Inferior parietal cortex (tissue), 1 donor: ENCODE data around the gene GSG1L.

Experiments used
- DNase-seq: peaks from one replicate; pipeline ENCODE4 v3.0.0-alpha.2; 2016; ENCODE audit errors: extremely low spot score

Gene GSG1L

DNA sequence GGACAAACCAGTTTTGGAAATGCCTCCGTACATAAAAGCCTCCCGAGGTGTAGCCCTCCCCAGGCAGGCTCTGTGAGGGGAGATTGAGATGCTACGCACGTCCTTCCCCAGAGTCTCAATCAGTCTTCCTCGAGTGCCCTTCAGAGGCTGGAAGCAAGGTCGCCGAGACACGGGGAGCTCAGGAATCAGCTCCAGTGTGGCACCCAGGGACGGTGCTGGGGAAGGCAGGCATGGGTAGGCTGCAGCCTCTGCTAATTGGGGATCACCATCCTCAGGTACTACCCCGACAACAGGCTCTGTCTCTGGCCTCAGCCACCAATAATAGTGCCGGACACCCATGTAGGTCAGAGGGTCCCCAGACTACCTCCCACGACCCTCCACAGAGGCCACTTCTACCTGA, 28.1 kb upstream of the GSG1L start:
- no peak for DNase-seq

- DNase-seq: no peak
Measured at GRCh38 chr16:28090646-28091377, 27.3 kb upstream of the GSG1L start.

DNA sequence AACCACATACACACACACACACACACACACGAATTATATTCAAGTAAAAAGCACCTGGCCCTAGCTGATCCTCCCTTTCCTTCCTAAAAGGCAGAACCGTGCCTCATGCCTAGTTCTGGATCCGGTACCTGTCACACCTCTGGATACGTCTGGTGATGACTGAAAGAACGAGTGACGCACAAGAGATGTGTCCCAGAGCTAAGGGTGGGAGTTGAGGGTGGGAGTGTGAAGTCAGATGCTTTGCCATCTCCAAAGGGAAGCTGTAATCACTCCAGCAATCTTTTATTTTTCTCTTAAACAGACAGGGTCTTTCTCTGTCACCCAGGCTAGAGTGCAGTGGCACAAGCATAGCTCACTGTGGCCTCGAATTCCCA, 26.5 kb upstream of the GSG1L start:
- no peak for DNase-seq

GRCh38 chr16:28089205-28089991, 25.9 kb upstream of the GSG1L start:
- no peak for DNase-seq

DNA sequence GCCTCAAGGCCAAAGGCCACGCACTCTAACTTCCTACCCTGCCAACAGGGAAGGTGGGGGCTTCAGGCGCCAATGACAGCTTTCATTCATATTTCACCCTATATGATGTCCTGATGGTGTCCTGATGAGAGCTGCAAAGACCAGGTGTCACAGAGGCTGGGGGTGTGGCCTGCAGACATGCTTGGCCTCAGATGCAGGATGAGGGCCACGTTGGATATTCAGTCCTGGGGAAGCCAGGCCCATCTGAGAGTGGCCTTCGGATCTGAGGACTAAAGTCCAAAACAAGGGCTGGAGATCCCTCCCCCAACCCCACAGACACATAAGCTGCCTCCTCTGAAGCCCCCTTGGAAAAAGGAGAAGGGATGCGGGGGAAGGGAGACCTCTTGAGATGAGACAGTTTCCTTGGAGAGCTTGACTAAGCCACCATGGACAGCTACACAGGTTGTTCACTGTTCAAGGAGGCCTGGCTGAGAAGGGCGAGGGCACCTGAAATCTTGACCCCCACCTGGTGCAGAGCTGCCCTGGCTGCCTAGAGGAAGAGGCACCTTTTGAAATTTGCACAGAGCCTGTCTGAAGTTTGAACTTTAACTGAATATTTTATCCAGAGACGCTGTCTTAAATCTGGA, 24.3 kb upstream of the GSG1L start:
- no peak for DNase-seq

- no peak for DNase-seq
Measured at GRCh38 chr16:28087140-28087660, 23.7 kb upstream of the GSG1L start.

DNA sequence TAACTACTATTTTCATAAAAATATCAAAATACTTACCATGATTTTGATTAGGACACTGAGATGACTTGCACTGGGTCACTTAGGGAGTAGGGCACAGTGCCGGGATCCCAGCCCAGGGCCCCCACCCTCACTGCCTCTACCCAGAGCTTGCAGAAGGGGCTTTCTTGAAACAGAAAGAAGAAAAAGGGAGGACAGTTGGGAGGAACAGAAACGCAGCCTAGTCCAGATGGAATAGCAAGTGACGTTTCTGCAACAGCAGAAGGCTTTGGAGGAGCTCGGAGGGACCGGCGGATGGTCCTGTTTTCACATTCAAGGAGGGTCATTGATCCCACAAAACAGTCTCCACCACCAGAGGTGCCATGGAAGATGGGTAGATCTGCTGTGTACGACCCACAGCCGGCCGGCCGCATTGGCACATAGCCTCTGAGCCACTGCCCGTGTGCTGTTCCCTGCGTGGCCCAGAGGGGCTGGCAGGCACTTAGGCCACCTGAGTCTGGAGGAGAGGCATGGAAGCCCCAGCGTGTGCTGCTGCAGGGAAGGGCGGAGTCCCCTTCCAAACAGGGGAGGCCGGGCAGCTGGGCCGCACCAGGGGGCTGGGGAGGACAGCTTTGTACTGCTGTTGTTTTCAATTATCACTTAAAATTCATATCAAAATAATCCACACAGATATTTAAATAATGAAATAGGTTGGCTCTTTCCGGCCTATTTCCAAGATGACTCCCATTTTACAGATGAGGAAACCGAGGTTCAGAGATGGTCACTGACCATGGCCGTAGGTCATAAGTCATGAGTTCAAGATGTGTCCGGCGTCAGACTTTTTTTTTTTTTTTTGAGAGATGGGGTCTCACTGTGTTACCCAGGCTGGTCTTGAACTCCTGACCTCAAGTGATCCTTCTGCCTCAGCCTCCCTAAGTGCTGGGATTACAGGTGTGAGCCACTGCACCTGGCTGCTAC, 22.9 kb upstream of the GSG1L start:
- no peak for DNase-seq

DNA sequence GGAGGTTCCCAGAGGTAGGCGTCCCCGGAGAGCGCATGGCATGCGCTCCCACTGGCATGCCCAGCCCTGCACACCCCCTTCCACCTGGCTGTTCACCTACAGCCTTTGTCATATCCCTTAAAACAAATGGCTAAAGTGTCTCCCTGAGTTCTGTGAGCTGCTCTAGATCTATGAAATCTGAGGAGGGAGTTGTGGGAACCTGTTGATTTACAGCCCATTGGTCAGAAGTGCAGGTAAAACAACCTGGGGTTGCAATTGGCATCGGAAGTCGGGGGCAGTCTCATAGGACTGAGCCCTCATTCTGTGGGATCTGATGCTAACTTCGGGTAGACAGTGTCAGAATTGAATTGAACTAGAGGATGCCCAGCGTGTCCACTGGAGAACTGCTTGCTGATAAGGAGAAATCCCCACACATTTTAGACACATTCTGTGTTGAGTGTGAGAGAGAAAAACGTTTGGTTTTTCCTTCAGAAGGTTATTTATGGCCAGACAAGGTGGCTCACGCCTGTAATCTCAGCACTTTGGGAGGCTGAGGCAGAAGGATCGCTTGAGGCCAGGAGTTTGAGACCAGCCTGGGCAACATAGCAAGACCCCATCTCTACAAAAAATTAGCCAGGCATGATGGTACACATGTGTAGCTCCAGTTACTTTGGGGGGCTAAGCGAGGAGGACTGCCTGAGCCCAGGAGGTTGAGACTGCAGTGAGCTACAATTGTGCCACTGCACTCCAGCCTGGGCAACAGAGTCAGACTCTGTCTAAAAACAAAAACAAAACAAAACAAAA, 22.1 kb upstream of the GSG1L start:
- DNase-seq: no peak

DNA sequence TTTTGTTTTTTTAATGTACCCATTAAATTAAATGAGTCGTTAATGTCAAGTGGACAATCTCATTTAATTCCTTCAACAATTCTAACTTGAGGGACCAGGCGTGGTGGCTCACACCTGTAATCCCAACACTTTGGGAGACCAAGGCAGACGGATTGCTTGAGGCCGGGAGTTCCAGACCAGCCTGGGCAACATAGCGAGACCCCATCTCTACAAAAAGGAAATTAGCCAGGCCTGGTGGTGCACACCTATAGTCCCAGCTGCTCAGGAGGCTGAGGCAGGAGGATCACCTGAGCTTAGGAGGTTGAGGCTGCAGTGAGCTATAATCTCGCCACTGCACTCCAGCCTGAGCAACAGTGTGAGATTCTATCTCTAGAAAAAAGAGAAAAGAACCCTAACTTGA, 20.7 kb upstream of the GSG1L start:
- no peak for DNase-seq

- no peak for DNase-seq
Measured at GRCh38 chr16:28082624-28083023, 19.1 kb upstream of the GSG1L start.

DNA sequence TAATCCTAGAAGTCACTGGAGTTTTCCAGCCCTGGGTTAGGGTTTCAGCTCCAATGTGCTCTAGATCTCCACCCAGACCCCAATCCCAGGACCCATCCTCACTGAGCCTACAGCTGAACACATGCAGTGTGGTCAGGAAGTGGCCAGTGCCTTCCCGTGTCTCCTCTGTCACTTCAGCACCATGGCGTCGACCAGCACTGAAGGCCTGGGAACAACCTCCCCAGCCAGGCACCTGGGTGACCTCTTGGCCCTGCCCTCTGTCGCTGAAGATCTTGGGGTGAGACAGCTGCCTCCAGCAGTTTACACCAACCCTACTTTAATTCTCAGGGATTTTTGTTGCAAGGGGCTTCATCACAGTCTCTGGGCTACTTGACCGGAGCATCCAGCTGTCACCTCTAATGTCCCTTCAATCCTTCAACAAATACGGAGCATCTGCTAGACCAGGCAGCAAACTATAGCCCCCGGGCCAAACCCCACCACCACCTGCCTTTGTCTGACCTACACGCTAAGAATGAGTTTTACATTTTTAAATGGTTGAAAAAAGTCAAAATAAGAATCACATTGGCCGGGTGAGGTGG, 18.0 kb upstream of the GSG1L start:
- DNase-seq: no peak

DNA sequence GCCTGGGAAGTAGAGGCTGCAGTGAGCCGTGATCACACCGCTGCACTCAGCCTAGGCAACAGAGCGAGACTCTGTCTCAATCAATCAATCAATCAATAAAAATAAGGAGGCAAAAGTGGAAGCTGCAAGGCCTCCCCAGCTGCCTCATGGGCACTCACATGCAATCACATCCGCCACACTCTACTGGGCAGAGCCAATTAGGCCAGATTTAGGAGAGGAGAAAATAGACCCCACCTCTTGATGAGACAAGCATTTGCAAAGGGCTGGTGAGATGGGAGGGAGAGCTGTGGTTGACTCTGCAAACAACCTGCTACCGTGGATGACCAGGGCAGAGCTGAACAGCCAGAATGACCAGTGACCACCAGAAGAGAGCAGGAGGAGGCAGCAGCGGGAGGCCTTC, 14.7 kb upstream of the GSG1L start:
- no peak for DNase-seq

GRCh38 chr16:28073836-28074235, 10.3 kb upstream of the GSG1L start:
- no peak for DNase-seq

DNA sequence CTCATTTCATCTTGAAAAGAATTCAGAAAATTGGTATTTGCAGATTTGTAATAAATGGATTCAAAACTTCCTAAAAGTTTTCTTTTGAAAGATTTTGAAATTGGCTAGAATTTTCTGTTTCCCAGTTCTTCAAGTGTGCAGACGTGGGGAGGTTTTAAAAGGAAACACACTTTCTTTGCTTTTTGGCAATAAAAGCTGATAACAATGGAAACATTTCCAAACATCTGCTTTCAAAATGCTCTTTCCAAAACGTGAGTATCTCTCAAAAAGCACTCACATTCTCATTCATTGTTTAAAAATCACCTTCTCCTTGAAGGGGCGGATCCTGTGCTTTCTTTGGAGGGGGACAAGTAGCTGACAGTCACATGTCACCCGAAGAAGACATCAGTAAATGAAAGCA, 8.6 kb upstream of the GSG1L start:
- no peak for DNase-seq

DNA sequence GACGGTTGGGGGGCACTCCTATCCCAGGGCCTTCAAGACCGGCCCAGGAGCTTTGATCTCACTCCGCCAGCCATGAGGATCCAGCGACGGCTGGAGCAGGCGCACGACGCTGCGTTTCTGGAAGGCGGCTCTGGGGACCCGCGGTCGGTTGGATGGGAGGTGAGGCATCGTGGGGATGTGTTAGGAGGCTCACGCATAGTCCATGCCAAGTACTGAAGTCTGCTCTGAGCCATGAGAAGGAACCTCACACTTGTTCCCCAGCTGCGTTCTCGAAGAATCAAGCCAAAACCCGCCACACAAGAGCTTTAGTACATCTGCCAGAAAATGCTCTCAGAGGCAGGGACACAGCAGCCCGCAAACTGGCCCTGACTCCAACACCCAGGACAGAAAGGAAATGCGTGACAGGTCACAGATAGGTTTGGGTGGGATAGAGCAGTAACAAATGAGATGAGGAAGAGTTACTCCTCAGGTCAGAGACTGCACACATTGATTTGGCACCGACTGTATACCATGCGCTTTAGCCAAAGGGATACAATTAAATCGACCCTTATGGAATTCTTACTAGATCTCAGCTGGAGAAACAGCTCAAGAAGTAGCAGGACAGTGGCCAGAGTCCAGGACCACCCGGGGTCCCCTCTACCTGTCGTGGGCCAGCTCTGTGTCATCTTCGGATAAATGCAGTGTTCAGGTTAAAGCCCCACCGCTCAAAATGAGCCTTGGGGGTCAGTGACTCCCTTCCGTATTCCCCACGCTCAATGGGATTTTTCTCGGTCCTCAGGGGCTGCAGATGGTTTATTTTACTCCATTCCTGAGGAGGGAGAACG, 6.7 kb upstream of the GSG1L start:
- no peak for DNase-seq

- DNase-seq: no peak
Measured at GRCh38 chr16:28068976-28069375, 5.5 kb upstream of the GSG1L start.

DNA sequence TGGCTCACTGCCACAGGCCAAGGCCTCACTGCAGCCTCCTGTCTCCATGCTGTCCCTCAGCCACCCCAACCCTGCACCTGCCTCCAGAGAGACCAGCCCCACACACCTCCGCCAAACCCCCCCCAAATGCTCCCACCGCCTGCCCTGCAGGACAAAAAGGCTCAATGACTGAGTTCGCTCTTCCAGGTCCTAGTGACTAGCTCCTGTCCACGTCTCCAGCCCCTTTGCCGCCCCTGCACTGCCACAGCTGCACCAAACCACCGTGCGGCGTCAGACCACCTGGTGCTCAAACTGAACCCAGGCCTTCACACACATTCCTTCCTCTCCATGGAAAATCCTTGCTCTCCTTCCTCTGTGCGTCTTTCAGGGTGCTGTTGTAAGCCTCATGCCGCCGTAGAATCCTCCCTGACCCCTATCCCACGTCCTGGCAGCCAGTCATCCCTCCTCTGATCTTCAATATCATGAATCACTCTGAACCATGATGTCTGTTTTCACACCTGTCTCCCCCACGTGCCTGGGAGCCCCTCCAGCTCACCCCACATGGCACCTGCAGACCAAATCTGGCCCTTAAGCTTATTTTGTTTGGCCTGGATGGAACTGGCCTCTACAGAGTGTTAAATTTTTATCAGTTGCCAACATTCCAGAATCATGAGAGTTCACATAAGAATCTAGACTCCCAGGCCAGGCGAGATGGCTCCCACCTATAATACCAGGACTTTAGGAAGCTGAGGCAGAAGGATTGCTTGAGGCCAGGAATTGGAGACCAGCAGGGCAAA, 4.3 kb upstream of the GSG1L start:
- DNase-seq: no peak

DNA sequence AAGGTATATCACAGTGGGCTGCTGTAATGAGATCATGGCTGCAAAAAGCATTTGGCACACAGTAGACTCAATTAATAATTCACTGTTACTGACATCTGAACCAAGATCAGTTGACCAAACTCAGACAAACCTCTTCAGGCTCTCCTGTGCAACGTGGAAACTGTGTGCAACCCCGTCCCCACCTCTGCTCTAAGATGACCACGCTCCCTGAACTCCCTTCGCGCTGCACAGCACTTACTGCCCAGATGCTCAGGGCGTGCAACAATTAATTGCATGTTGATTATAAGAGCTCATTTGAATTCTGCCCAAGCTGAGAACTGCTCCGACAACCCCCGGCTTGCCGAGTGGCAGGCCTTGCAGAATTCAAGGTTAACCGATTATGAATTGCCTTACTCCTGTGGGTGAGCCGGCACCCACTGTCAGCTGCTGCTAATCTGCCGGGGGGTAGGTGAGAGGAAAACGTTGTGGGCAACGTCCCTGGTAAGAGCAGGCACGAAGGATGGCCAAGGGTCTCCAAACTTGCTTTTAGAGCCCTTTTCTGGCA, 1.3 kb upstream of the GSG1L start:
- no peak for DNase-seq
